AG09309 (cell line): ENCODE data around the gene SYT13.
A peak's percentile ranks its signal among the peaks of the same experiment; 100 is the strongest.

Experiments
- DNase-seq: peaks from one replicate; pipeline ENCODE4 v3.0.0-alpha.2; 2010; ENCODE audit warnings: low read depth
- H3K4me3 ChIP-seq: 2 replicates; pipeline ENCODE4 v1.5.1; 2011; ENCODE audit warnings: mild to moderate bottlenecking, low read depth, low read length, moderate library complexity; ENCODE audit not compliant: control insufficient read depth
- TF ChIP-seq, protein P1 (sequence below): IDR thresholded peaks from 2 replicates; pipeline ENCODE4 v1.5.1; 2011; ENCODE audit warnings: mild to moderate bottlenecking, low read depth, low read length, inconsistent platforms; ENCODE audit not compliant: insufficient read depth, control insufficient read depth; ENCODE audit errors: missing control alignments

Gene SYT13

DNA sequence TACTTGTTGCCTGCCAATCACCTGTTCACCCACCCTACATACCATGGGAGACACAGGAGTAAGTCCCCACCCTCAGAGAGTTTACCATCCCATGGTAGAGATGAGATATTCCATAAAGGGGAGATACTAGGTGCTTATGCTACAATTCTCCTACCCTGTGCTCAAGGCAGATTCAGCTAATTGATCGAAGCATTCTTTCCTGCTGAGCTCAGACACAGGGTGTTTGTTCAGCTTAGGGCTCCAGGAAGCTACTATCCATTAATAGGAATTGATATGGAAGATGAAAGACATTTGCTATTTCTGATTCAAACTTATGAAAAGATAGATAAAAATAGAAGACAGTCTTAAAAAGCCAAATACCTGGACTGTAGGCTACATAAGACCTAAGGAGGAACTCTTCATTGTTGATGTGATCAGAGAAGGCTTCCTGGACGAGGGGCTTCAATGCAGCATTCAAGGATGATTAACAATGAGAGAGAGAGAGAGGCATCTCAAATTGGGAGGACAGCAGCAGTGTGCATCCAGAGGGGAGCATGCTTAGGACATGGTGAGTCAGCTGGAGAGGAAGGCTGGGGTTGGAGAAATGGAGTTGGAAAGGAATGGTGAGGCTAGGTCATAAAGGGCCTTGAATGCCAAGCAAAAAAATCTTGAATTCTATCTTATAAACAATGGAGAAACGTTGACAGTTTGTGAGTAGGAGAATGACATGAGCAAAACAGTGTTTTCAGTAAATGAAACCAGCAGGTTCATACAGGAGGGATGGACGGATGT is 15.0 kb downstream of the SYT13 start:
- H3K4me3 ChIP-seq: no peak overlapping the region
- TF ChIP-seq, protein P1, sequence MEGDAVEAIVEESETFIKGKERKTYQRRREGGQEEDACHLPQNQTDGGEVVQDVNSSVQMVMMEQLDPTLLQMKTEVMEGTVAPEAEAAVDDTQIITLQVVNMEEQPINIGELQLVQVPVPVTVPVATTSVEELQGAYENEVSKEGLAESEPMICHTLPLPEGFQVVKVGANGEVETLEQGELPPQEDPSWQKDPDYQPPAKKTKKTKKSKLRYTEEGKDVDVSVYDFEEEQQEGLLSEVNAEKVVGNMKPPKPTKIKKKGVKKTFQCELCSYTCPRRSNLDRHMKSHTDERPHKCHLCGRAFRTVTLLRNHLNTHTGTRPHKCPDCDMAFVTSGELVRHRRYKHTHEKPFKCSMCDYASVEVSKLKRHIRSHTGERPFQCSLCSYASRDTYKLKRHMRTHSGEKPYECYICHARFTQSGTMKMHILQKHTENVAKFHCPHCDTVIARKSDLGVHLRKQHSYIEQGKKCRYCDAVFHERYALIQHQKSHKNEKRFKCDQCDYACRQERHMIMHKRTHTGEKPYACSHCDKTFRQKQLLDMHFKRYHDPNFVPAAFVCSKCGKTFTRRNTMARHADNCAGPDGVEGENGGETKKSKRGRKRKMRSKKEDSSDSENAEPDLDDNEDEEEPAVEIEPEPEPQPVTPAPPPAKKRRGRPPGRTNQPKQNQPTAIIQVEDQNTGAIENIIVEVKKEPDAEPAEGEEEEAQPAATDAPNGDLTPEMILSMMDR: no peak
- DNase-seq: no peak

DNA sequence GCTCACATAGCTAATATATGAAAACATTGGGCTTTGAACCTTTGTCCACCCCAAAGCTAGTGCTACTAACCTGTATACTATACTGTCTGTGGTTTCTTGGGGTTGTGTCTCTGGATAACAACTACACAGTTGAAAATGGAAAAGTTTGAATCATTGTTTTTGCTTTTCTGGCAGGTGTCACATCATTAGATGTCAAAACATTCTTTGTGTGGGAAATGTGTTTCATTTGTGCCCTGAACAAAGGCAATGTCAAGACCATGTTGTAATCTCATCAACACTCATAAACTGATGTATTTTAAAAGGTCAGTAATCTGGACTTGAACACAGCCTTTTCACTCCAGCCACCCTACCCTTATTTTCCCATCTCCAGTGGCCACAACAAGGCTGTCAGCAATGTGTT is 16.5 kb downstream of the SYT13 start:
- no peak overlapping the region for H3K4me3 ChIP-seq
- no peak for DNase-seq
- TF ChIP-seq, protein P1: no peak

DNA sequence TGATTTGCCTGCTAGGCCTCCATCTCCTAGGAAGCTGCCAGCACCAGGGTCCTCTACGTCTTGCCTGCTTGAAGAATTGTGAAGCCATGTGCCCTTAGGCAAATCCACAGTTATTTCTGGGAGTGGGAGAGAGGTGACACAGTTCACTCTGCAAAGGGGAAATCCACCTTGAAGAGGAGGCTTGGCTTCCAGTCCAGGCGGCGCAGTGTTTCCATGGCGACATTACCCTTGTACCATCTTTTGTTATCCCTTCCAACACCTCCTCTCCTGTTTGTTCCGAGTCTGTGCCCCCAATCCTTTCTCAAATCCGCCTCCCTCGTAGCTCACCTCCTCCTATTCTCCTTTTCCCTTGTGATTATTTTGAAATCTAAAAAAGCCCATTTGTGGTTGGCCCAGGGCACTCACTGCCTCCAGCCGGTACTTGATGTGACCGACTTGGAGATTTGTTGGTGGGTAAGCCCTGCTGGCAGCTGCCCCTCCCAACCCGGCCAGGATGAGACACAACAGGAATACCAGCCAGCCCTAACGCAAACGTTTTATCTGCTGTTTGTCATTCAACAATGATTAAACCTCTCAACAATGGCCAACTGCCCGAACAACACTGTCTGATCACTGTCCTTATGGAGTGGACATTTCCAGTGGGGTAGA is 18.4 kb downstream of the SYT13 start:
- no peak overlapping the region for H3K4me3 ChIP-seq
- TF ChIP-seq, protein P1: no peak
- no peak for DNase-seq

DNA sequence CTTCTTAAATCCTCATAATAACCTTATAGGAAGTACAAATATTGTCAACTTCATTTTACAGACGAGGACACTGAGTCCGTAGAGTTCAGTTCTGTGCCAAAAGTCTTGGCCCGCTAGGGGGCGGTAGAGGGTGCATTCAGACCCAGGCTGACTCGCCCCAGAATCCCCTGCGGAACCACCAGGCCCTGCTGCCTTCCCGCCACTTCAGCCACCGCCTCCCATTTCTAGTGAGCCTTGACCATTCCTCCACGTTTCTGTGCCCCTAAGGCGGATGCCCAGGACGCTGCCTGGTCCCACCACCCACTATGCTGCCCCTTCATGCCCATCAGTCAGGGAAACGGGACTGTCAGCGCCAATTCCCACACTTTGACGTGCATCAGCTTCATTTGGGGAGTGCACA is 19.1 kb downstream of the SYT13 start:
- DNase-seq: no peak
- H3K4me3 ChIP-seq: no peak overlapping the region
- TF ChIP-seq, protein P1: peak; percentile 12

DNA sequence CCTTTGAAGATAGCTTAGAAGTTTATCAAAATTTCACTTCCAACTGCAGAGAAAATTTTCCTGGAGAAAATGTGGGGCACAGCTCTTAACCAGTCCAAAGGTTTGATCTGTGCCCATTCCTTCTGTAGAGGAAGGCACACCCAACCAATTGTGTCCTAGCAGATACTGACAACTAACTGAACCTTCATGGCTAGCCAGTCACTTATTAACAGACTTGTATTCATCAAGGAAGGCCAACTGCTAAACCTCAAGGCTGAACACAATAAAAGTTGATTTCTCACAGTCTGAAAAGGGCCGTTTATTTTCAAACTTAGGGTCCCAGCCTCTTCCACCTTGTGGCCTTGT is 19.5 kb downstream of the SYT13 start:
- no peak overlapping the region for H3K4me3 ChIP-seq
- DNase-seq: no peak
- TF ChIP-seq, protein P1: no peak

DNA sequence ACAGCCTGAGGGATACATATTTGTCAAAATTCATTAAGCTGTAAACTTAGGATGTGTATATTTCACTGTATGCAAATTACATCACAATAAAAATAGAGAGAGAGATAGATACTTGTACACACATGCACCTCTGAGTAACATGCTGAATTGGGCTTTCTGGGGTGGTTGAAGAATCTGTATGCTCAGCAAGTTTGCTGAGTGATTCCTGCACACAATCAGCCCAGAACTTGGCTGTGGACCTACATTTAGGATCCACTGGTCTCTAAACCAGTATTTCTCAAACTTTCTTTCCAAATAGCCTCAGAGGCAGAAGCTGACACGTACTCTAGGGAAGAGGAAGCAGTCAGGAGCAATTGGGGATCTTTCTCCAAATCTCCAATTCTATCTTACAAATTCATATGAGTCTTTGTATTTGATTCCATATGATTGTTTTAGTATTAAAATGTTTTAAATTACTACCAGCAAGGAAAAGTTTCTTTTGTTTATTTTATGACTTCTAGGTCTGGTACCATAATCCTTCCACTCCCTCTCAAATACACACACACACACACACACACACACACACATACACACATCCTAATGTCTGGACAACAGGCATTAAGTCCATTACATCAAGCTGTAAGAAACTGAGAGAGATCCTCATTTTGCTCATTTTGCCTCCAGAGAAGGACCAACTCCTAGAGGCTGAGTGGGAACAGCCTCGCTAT is 20.0 kb downstream of the SYT13 start:
- DNase-seq: no peak
- TF ChIP-seq, protein P1: no peak

More for the DNA sequence above, 20.0 kb downstream of the SYT13 start:
- no peak overlapping the region for H3K4me3 ChIP-seq
